ENCODE measurements around the gene HTR3C. TPM values are rescaled to one million over a fixed set of nuclear protein-coding genes. Genes with fewer than 3 reads are reported as not detected.
"Not testable (repeated sequence)": the region's sequence is repeated elsewhere in the genome, so short reads cannot be mapped to it uniquely, and the experiment has no call there.

Gene HTR3C
- total RNA-seq, 4 donors from 2014 or later = not detected

DNA sequence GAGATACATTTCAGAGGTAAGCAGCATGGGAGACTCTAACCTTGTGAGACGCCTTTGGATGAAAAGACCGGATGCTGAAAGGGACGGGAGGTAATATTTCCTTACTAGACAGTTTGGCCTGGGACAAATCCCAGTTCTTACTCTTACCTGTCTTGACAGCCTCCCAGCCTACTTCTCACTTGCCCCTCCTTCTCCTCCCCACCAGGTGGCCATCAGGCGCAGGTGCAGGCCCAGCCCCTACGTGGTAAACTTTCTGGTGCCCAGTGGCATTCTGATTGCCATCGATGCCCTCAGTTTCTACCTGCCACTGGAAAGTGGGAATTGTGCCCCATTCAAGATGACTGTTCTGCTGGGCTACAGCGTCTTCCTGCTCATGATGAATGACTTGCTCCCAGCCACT is 15.0 kb upstream of the HTR3C start:
- no peak for TF ChIP-seq POLR2A (IDR thresholded peaks at IDR 0.05)
- TF ChIP-seq, protein P1, sequence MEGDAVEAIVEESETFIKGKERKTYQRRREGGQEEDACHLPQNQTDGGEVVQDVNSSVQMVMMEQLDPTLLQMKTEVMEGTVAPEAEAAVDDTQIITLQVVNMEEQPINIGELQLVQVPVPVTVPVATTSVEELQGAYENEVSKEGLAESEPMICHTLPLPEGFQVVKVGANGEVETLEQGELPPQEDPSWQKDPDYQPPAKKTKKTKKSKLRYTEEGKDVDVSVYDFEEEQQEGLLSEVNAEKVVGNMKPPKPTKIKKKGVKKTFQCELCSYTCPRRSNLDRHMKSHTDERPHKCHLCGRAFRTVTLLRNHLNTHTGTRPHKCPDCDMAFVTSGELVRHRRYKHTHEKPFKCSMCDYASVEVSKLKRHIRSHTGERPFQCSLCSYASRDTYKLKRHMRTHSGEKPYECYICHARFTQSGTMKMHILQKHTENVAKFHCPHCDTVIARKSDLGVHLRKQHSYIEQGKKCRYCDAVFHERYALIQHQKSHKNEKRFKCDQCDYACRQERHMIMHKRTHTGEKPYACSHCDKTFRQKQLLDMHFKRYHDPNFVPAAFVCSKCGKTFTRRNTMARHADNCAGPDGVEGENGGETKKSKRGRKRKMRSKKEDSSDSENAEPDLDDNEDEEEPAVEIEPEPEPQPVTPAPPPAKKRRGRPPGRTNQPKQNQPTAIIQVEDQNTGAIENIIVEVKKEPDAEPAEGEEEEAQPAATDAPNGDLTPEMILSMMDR (IDR thresholded peaks at IDR 0.05) = no peak
- TF ChIP-seq EP300 (IDR thresholded peaks at IDR 0.05) = no peak
- WGBS, 2 donors = 65 to 76% methylated on average over 7 of the region's 7 CpGs
- H3K27me3 ChIP-seq = no peaks in the 10 kb centered on the region

DNA sequence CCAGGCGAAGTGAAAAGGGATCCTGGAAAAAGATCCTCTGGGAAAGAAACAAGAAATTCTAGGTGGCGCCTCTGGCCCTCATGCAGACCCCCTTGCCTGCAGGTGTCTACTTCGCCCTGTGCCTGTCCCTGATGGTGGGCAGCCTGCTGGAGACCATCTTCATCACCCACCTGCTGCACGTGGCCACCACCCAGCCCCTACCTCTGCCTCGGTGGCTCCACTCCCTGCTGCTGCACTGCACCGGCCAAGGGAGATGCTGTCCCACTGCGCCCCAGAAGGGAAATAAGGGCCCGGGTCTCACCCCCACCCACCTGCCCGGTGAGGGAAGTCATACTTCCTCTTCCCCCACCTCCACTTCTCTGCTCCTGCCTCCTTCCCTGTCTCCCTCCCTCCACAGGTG is 14.5 kb upstream of the HTR3C start:
- H3K27me3 ChIP-seq; H3K4me3 ChIP-seq; DNase-seq (ENCODE audit: low spot score in 2 of 2); H3K4me1 ChIP-seq; H3K27ac ChIP-seq; H3K9me3 ChIP-seq; H3K36me3 ChIP-seq: not testable (repeated sequence)
- 83 to 84% methylated on average over 9 of the region's 9 CpGs for WGBS, 2 donors

More for the DNA sequence above, 15.0 kb upstream of the HTR3C start:
- Histone ChIP-seq H3K36me3 (no peaks in the 10 kb centered on the region), H3K27ac (no peak overlapping the region), H3K4me1 (no peaks in the 10 kb centered on the region), H3K9me3 (no peaks in the 10 kb centered on the region), H3K4me3 (no peak overlapping the region)
- DNase-seq (ENCODE audit: low spot score in 2 of 2) = no peak

DNA sequence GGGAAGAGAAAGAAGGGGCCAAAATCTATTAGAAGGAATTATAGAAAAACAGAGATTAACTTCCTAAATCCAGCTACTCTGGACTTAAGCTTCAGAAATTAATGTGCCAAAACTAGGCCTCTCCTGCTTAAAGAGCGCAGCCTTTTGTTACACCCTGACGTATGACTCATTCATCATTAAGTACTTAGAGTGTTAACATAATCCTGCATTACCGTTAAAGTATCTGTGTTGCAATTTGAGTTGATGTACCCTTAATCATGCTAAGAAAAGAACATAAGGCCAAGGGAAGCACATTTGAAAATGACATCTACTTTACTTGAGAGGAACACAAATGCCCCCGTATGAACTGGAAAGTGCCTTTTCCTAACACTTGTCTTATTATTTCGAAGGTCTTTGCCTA is 13.4 kb upstream of the HTR3C start:
- DNase-seq (ENCODE audit: low spot score in 2 of 2) = no peak
- H3K9me3 ChIP-seq = no peaks in the 10 kb centered on the region
- no peak overlapping the region for H3K4me3 ChIP-seq
- no peaks in the 10 kb centered on the region for H3K36me3 ChIP-seq
- no peak for TF ChIP-seq POLR2A (IDR thresholded peaks at IDR 0.05)
- TF ChIP-seq, protein P1 (IDR thresholded peaks at IDR 0.05) = no peak
- no peak for TF ChIP-seq EP300 (IDR thresholded peaks at IDR 0.05)
- H3K27me3 ChIP-seq = no peaks in the 10 kb centered on the region
- no peak overlapping the region for H3K27ac ChIP-seq
- 67 to 68% methylated on average over 5 of the region's 5 CpGs for WGBS, 2 donors
- H3K4me1 ChIP-seq = no peaks in the 10 kb centered on the region

DNA sequence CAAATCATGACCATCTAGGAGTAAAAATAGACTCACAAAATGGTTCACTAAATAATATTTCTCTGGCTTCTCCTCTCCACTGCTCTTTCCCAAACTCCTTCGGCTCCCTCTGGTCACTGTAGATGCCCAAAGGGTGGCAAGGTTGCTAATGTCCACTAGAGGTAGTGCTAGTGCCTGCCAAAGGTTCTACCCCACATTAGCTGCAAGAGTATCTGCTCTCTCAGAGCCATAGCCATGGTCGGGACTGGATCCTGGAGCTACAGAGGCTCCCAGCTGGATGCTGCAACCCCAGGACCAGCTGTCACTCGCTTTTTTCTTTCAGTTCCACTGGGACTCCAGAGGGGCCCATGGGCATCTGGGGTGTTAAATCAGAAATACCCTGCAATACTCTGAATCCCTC is 12.8 kb upstream of the HTR3C start:
- Histone ChIP-seq H3K4me3 (no peak overlapping the region), H3K4me1 (no peaks in the 10 kb centered on the region), H3K36me3 (no peaks in the 10 kb centered on the region), H3K27me3 (no peaks in the 10 kb centered on the region), H3K27ac (no peak overlapping the region), H3K9me3 (no peaks in the 10 kb centered on the region)
- TF ChIP-seq, protein P1 (IDR thresholded peaks at IDR 0.05) = peak in 1 of 5 experiments; percentile 7
- TF ChIP-seq EP300 (IDR thresholded peaks at IDR 0.05) (no peak), POLR2A (IDR thresholded peaks at IDR 0.05) (no peak)
- DNase-seq (ENCODE audit: low spot score in 2 of 2) = no peak
- WGBS, 2 donors = 36 to 38% methylated on average over 3 of the region's 3 CpGs

DNA sequence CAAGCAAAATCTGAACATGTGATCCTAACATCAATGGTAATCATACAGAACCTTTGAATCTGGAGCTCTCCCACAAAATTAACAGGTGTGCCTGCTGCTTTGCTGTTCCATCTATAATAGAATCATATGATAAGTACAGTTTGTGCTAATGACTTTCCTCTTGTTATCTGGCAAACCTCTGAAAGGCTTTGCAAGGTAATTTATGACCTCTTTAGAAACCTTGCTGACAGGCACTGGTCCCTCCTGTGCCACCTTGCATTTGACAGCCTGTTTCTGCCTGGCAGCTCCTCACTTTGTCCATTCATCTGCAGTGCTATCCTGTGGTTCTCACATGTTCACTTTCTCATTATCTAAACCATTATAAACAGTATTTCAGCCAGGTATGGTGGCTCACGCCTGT is 10.2 kb upstream of the HTR3C start:
- Histone ChIP-seq H3K27me3 (no peaks in the 10 kb centered on the region), H3K36me3 (no peaks in the 10 kb centered on the region), H3K27ac (no peak overlapping the region), H3K9me3 (no peaks in the 10 kb centered on the region), H3K4me1 (no peaks in the 10 kb centered on the region), H3K4me3 (no peak overlapping the region)
- 78 to 100% methylated on average over 1 of the region's 1 CpG for WGBS, 2 donors
- no peak for TF ChIP-seq POLR2A (IDR thresholded peaks at IDR 0.05)
- TF ChIP-seq, protein P1 (IDR thresholded peaks at IDR 0.05) = no peak
- no peak for TF ChIP-seq EP300 (IDR thresholded peaks at IDR 0.05)
- DNase-seq (ENCODE audit: low spot score in 2 of 2) = no peak

DNA sequence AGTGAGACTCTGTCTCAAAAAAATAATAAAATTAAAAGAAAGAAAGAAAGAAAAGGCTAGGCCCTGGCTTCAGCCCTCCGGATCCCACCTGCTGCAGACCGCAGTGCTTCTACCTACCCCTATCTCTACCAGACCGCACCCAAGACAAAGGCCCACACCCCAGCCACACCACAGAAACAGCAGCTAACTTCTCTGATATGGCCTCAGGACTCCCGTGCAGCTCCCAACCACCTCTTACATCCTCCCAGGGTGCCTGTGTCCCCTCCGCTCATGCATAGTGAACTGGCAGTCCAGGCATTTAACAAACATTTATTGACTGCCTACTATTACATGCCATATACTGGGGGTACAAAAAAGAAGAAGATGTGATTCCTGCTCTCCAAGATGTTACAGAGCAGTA is 6.9 kb upstream of the HTR3C start:
- H3K9me3 ChIP-seq = no peaks in the 10 kb centered on the region
- no peak overlapping the region for H3K4me3 ChIP-seq
- DNase-seq (ENCODE audit: low spot score in 2 of 2) = no peak
- H3K36me3 ChIP-seq = no peaks in the 10 kb centered on the region
- H3K27me3 ChIP-seq = no peaks in the 10 kb centered on the region
- no peaks in the 10 kb centered on the region for H3K4me1 ChIP-seq
- TF ChIP-seq, protein P1 (IDR thresholded peaks at IDR 0.05) = no peak
- TF ChIP-seq EP300 (IDR thresholded peaks at IDR 0.05) = no peak
- no peak for TF ChIP-seq POLR2A (IDR thresholded peaks at IDR 0.05)
- H3K27ac ChIP-seq = no peak overlapping the region
- 89 to 92% methylated on average over 5 of the region's 5 CpGs for WGBS, 2 donors

Measured in tibial nerve (tissue), 4 donors.